Measurements from ENCODE around the gene SCML1. TPM values are rescaled to one million over a fixed set of nuclear protein-coding genes. Genes with fewer than 3 reads are reported as not detected.

The SCML1 gene
- total and polyA plus RNA-seq, 9 of the 15 experiments (the other 6 are each of a cell fraction or from before 2014, with no cell fraction given), result 0.01 to 0.04 (median 0.04) TPM; not detected in 6

- TF ChIP-seq E2F6 (IDR thresholded peaks at IDR 0.05; ENCODE audit: borderline replicate concordance in 1 of 2, extremely low read depth in 1 of 2, insufficient read depth in 1 of 2, insufficient read length in 1 of 2, low read depth in 1 of 2, low read length in 1 of 2, poor library complexity in 1 of 2, severe bottlenecking in 1 of 2) (no peak), ATF4 (CRISPR knock-in tag; IDR thresholded peaks at IDR 0.05) (no peak), CEBPZ (IDR thresholded peaks at IDR 0.05; ENCODE audit: borderline replicate concordance, low read depth, low read length) (no peak), SLC30A9 (CRISPR knock-in tag; IDR thresholded peaks at IDR 0.05) (no peak), RREB1 (CRISPR knock-in tag; IDR thresholded peaks at IDR 0.05) (no peak), TFAP4 (CRISPR knock-in tag; IDR thresholded peaks at IDR 0.05; ENCODE audit: borderline replicate concordance) (no peak), ZNF780A (CRISPR knock-in tag; IDR thresholded peaks at IDR 0.05) (no peak), ZNF134 (CRISPR knock-in tag; conservative IDR thresholded peaks at IDR 0.05) (no peak), TOE1 (IDR thresholded peaks at IDR 0.05; ENCODE audit: borderline replicate concordance) (no peak), TOE1 (CRISPR knock-in tag; IDR thresholded peaks at IDR 0.05; ENCODE audit: borderline replicate concordance, low read depth) (no peak)
Measured at GRCh38 chrX:17738737-17739535, 1.6 kb downstream of the SCML1 start (continued).

All from K562 (cell line).